Mesothelial cell of epicardium (in vitro differentiated cells): ENCODE measurements around the gene ANKS1B. TPM values are rescaled to one million over a fixed set of nuclear protein-coding genes. Genes with fewer than 3 reads are reported as not detected.

Source experiments
- DNase-seq, 2 experiments: peaks; one replicate each; pipeline ENCODE4 v3.0.0; 2021; ENCODE audit warnings: low spot score in 2 of 2; ENCODE audit not compliant: unreplicated experiment in 2 of 2
- H3K27ac Mint-ChIP-seq: 2 replicates; pipeline ENCODE4 v1.8.0; 2021; ENCODE audit warnings: mixed read lengths
- H3K27me3 Mint-ChIP-seq: 2 replicates; pipeline ENCODE4 v1.8.0; 2021; ENCODE audit warnings: low read depth, mixed read lengths
- H3K36me3 Mint-ChIP-seq: 2 replicates; pipeline ENCODE4 v1.8.0; 2021; ENCODE audit warnings: mixed read lengths
- H3K4me1 Mint-ChIP-seq: 2 replicates; pipeline ENCODE4 v1.8.0; 2021; ENCODE audit warnings: mixed read lengths
- H3K4me3 Mint-ChIP-seq: 2 replicates; pipeline ENCODE4 v1.8.0; 2021; ENCODE audit warnings: mild to moderate bottlenecking, moderate library complexity, mixed read lengths
- H3K9me3 Mint-ChIP-seq: 2 replicates; pipeline ENCODE4 v1.8.0; 2021; ENCODE audit warnings: mixed read lengths
- CTCF ChIP-seq: fragments of 200-600 bp; sonication (generic); IDR thresholded peaks from one replicate; pipeline ENCODE4 v1.5.0; 2021; ENCODE audit warnings: antibody characterized with exemption; ENCODE audit not compliant: unreplicated experiment
- total RNA-seq: library from RNA; stranded (reverse); gene quantifications from 3 replicates; pipeline ENCODE4 v1.2.1, GENCODE V29; 2021

Gene ANKS1B
- total RNA-seq, 1 donor from 2014 or later = 8.8 TPM

- TF ChIP-seq CTCF = no peak
- peaks cover 14% of the 10 kb centered on the region for H3K9me3 Mint-ChIP-seq
- H3K27ac Mint-ChIP-seq = no peak overlapping the region
- H3K4me1 Mint-ChIP-seq = no peaks in the 10 kb centered on the region
- DNase-seq = no peak
- no peak overlapping the region for H3K4me3 Mint-ChIP-seq
- H3K36me3 Mint-ChIP-seq = no peaks in the 10 kb centered on the region
- no peaks in the 10 kb centered on the region for H3K27me3 Mint-ChIP-seq
Observed at GRCh38 chr12:99176871-99177270, 807.9 kb downstream of the ANKS1B start.

DNA sequence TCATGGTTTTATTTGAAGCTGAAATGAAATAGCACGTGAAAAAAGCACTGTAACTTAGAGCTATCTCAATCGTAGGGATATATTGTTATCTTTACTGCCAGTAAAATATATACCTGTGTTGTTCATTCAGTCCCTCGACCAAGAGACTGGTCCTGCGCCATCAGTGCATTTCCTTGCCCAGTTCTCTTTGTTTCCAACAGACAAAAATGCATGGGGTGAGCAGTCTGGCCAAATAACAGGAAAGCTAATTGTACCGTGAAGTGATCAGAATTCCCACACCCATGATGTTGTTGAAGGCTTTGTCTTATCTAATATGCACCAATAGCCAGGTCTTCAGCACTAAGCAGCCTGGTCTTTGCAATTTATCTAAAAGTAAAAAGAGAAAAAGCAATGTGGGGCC is 814.3 kb downstream of the ANKS1B start:
- Mint-ChIP-seq H3K4me1 (no peaks in the 10 kb centered on the region), H3K4me3 (no peak overlapping the region), H3K27ac (no peak overlapping the region), H3K27me3 (peaks cover 13% of the 10 kb centered on the region), H3K9me3 (no peaks in the 10 kb centered on the region), H3K36me3 (no peaks in the 10 kb centered on the region)
- no peak for DNase-seq
- TF ChIP-seq CTCF = no peak

GRCh38 chr12:99170037-99170436 is 814.7 kb downstream of the ANKS1B start:
- no peak for TF ChIP-seq CTCF
- peaks cover 13% of the 10 kb centered on the region for H3K27me3 Mint-ChIP-seq
- no peak overlapping the region for H3K4me3 Mint-ChIP-seq
- H3K27ac Mint-ChIP-seq = no peak overlapping the region
- DNase-seq = no peak
- no peaks in the 10 kb centered on the region for H3K4me1 Mint-ChIP-seq
- H3K9me3 Mint-ChIP-seq = no peaks in the 10 kb centered on the region
- no peaks in the 10 kb centered on the region for H3K36me3 Mint-ChIP-seq

DNA sequence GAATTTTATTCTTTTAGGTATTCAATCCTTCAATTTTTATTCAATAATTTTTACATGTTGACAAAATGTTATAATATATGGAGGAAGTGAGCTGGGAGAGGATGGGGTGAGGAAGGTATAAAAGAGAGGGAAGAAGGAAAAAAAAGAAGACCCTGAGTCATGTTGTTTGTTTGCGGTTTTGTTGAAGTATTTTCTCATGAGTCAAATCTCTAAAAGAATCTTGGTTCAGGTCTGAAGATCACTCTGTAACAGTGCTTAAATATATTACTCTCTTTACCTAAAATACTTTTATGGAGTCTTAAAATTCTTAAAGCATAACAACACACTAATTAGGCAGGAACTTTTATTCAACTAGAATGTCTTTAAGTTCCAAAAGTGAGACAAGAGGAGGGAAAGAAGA is 826.8 kb downstream of the ANKS1B start:
- H3K27me3 Mint-ChIP-seq = peaks cover 21% of the 10 kb centered on the region
- peaks cover 16% of the 10 kb centered on the region for H3K4me1 Mint-ChIP-seq
- no peaks in the 10 kb centered on the region for H3K36me3 Mint-ChIP-seq
- H3K27ac Mint-ChIP-seq = no peak overlapping the region
- no peak for TF ChIP-seq CTCF
- no peak for DNase-seq
- H3K4me3 Mint-ChIP-seq = no peak overlapping the region
- H3K9me3 Mint-ChIP-seq = peaks cover 20% of the 10 kb centered on the region

GRCh38 chr12:99154983-99155336 is 829.8 kb downstream of the ANKS1B start:
- Mint-ChIP-seq H3K36me3 (no peaks in the 10 kb centered on the region), H3K4me3 (peak overlapping the region; percentile 53), H3K27ac (peak overlapping the region; percentile 81), H3K4me1 (peaks cover 17% of the 10 kb centered on the region), H3K9me3 (peaks cover 12% of the 10 kb centered on the region), H3K27me3 (peaks cover 32% of the 10 kb centered on the region)
- DNase-seq = no peak
- TF ChIP-seq CTCF = no peak
